NB4 (cell line): ENCODE measurements around the gene PUDP.

Source experiments
- CTCF ChIP-seq: IDR thresholded peaks from one replicate; pipeline ENCODE4 v1.5.1; 2012; ENCODE audit warnings: low read depth, low read length
- MAX ChIP-seq: IDR thresholded peaks from 2 replicates; pipeline ENCODE4 v1.6.1; 2011; ENCODE audit warnings: low read depth, low read length
- MYC ChIP-seq: IDR thresholded peaks from 2 replicates; pipeline ENCODE4 v1.6.1; 2011; ENCODE audit warnings: low read depth, low read length
- POLR2A ChIP-seq: IDR thresholded peaks from 2 replicates; pipeline ENCODE4 v1.6.1; 2011; ENCODE audit warnings: mild to moderate bottlenecking; ENCODE audit not compliant: insufficient read length; ENCODE audit errors: extremely low read depth

- TF ChIP-seq CTCF (no peak), MYC (no peak), POLR2A (no peak), MAX (no peak)
These were observed 15.3 kb upstream of the PUDP start for GRCh38 chrX:7163146-7163677.
